ENCODE measurements around the gene VGLL2. TPM values are rescaled to one million over a fixed set of nuclear protein-coding genes. Genes with fewer than 3 reads are reported as not detected.

VGLL2 gene
- polyA plus RNA-seq, 1 experiment, result not detected

DNA sequence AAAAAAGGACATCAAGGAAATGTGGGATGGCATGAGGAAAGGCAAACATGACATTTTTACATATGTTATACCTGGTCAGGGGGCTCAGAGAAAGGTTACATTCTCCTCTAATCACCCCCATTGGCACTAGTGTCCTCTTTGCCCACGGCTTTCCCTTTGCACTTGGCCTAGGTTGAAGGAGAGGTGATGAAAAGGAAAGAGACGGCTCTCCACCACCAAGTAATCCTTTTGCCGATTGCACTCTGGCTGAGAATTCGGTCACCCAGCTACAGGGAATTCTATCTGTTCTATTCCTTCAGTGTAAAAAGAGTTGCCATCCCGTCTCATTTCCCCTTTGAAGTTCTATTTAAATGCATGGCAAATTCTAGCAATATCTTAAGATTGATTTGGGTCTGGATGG, 10.4 kb downstream of the VGLL2 start:
- Histone ChIP-seq H3K27me3 (ENCODE audit: control insufficient read depth, insufficient read depth, low read length) (peaks cover 8% of the 10 kb centered on the region), H3K36me3 (ENCODE audit: control insufficient read depth, insufficient read depth, low read length) (no peaks in the 10 kb centered on the region), H3K4me3 (ENCODE audit: low read depth, low read length) (no peak overlapping the region)
- no peak for TF ChIP-seq CTCF (IDR thresholded peaks at IDR 0.05; ENCODE audit: insufficient read depth, low read depth, low read length)
- CTCF ChIA-PET, result no interaction called here
- DNase-seq (ENCODE audit: low read depth), result no peak
- POLR2A ChIA-PET, result no interaction called here

DNA sequence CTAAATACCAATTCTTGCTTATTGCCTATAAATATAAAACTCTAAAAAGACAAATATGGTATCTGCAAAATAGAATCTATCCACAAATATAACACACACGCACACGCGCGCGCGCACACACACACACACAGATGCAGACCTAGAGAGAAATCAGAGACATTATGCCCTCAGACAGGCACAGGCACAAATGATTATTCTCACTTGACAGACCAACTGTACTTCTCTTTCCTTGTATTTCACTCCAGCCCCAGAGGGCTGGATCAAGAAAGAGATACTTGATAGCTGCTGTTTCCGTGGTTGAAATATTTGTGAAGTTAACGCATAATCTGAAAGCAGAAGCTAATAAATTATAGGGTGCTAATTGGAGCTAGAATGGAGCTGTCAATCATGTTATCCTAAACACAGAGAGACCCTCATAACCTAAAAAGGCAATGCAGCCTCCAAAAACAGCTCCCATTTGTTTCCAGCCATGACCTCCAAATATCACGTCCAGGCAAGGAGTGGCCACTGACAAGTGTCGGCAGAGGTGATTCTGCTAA, 11.5 kb downstream of the VGLL2 start:
- no peaks in the 10 kb centered on the region for H3K36me3 ChIP-seq (ENCODE audit: control insufficient read depth, insufficient read depth, low read length)
- ChIA-PET CTCF (no interaction called here), POLR2A (no interaction called here)
- no peak overlapping the region for H3K4me3 ChIP-seq (ENCODE audit: low read depth, low read length)
- peaks cover 4% of the 10 kb centered on the region for H3K27me3 ChIP-seq (ENCODE audit: control insufficient read depth, insufficient read depth, low read length)
- TF ChIP-seq CTCF (IDR thresholded peaks at IDR 0.05; ENCODE audit: insufficient read depth, low read depth, low read length), result no peak
- no peak for DNase-seq (ENCODE audit: low read depth)

- CTCF ChIA-PET, result interaction anchor here (0.8 to 1.6 kb wide), 2 partner anchors 11 to 32 kb away, joined by 4 read pairs; no protein-coding TSS in a partner anchor
- no peak for DNase-seq (ENCODE audit: low read depth)
Measured at GRCh38 chr6:117280922-117281321, 15.6 kb downstream of the VGLL2 start.

GRCh38 chr6:117288083-117288715, 22.8 kb downstream of the VGLL2 start:
- TF ChIP-seq CTCF (IDR thresholded peaks at IDR 0.05; ENCODE audit: insufficient read depth, low read depth, low read length), result no peak
- DNase-seq (ENCODE audit: low read depth), result no peak
- Histone ChIP-seq H3K27me3 (ENCODE audit: control insufficient read depth, insufficient read depth, low read length) (no peaks in the 10 kb centered on the region), H3K4me3 (ENCODE audit: low read depth, low read length) (no peak overlapping the region), H3K36me3 (ENCODE audit: control insufficient read depth, insufficient read depth, low read length) (no peaks in the 10 kb centered on the region)
- POLR2A ChIA-PET, result no interaction called here
- CTCF ChIA-PET, result no interaction called here

More at GRCh38 chr6:117280922-117281321, 15.6 kb downstream of the VGLL2 start:
- peak; percentile 23; the same call in 1 of the 2 replicates for TF ChIP-seq CTCF (IDR thresholded peaks at IDR 0.05; ENCODE audit: insufficient read depth, low read depth, low read length)
- no peak overlapping the region for H3K4me3 ChIP-seq (ENCODE audit: low read depth, low read length)
- H3K27me3 ChIP-seq (ENCODE audit: control insufficient read depth, insufficient read depth, low read length), result no peaks in the 10 kb centered on the region; the same call in 1 of the 2 replicates
- POLR2A ChIA-PET, result no interaction called here
- no peaks in the 10 kb centered on the region for H3K36me3 ChIP-seq (ENCODE audit: control insufficient read depth, insufficient read depth, low read length)

- no peak for DNase-seq (ENCODE audit: low read depth)
- CTCF ChIA-PET, result no interaction called here
- no peak for TF ChIP-seq CTCF (IDR thresholded peaks at IDR 0.05; ENCODE audit: insufficient read depth, low read depth, low read length)
- Histone ChIP-seq H3K4me3 (ENCODE audit: low read depth, low read length) (no peak overlapping the region), H3K36me3 (ENCODE audit: control insufficient read depth, insufficient read depth, low read length) (no peaks in the 10 kb centered on the region), H3K27me3 (ENCODE audit: control insufficient read depth, insufficient read depth, low read length) (no peaks in the 10 kb centered on the region)
- POLR2A ChIA-PET, result interaction anchor here (0.6 kb wide), 1 partner anchor 279 kb away, joined by 4 read pairs; no protein-coding TSS in a partner anchor
Measured at GRCh38 chr6:117290173-117290846, 25.0 kb downstream of the VGLL2 start.
